Hepatocyte (in vitro differentiated cells): ENCODE data around the gene M1AP. TPM values are rescaled to one million over a fixed set of nuclear protein-coding genes. Genes with fewer than 3 reads are reported as not detected.

Experiments
- DNase-seq: peaks from one replicate; pipeline ENCODE4 v3.0.0-alpha.2; 2016; ENCODE audit warnings: low spot score
- H2AFZ ChIP-seq: fragments of 200-600 bp; sonication (generic); 2 replicates; pipeline ENCODE4 v1.6.0; 2016; ENCODE audit warnings: antibody characterized with exemption, mild to moderate bottlenecking
- H3K27ac ChIP-seq: fragments of 200-600 bp; sonication (generic); 2 replicates; pipeline ENCODE4 v1.5.1; 2016; ENCODE audit warnings: mild to moderate bottlenecking
- H3K27me3 ChIP-seq: fragments of 200-600 bp; sonication (generic); 2 replicates; pipeline ENCODE4 v1.6.1; 2016
- H3K36me3 ChIP-seq: fragments of 200-600 bp; sonication (generic); replicated peaks from 2 replicates; pipeline ENCODE4 v1.5.1; 2016; ENCODE audit warnings: low read depth; ENCODE audit not compliant: insufficient read depth
- H3K4me1 ChIP-seq: fragments of 200-600 bp; sonication (generic); 2 replicates; pipeline ENCODE4 v1.5.1; 2016; ENCODE audit warnings: mild to moderate bottlenecking, moderate library complexity; ENCODE audit not compliant: insufficient read depth
- H3K4me2 ChIP-seq: fragments of 200-600 bp; sonication (generic); 2 replicates; pipeline ENCODE4 v1.6.0; 2016
- H3K4me3 ChIP-seq: fragments of 200-600 bp; sonication (generic); 2 replicates; pipeline ENCODE4 v1.5.1; 2016; ENCODE audit warnings: mild to moderate bottlenecking
- H3K79me2 ChIP-seq: fragments of 200-600 bp; sonication (generic); 2 replicates; pipeline ENCODE4 v1.6.0; 2017; ENCODE audit warnings: mild to moderate bottlenecking
- H3K9me2 ChIP-seq: fragments of 200-600 bp; sonication (generic); replicated peaks from 2 replicates; pipeline ENCODE4 v1.6.0; 2017; ENCODE audit warnings: mild to moderate bottlenecking; ENCODE audit not compliant: insufficient read depth
- H3K9me3 ChIP-seq: fragments of 200-600 bp; sonication (generic); 2 replicates; pipeline ENCODE4 v1.5.1; 2016; ENCODE audit warnings: low read depth, mild to moderate bottlenecking
- H4K20me1 ChIP-seq: fragments of 200-600 bp; sonication (generic); 2 replicates; pipeline ENCODE4 v1.6.0; 2016; ENCODE audit warnings: mild to moderate bottlenecking; ENCODE audit not compliant: insufficient read depth, poor library complexity, severe bottlenecking
- CTCF ChIP-seq: fragments of 200-600 bp; sonication (generic); IDR thresholded peaks from 2 replicates; pipeline ENCODE4 v1.5.1; 2016; ENCODE audit warnings: antibody characterized with exemption, mild to moderate bottlenecking; ENCODE audit not compliant: poor library complexity
- EZH2 ChIP-seq: fragments of 200-600 bp; sonication (generic); IDR thresholded peaks from 2 replicates; pipeline ENCODE4 v1.6.1; 2016; ENCODE audit warnings: antibody characterized with exemption, mild to moderate bottlenecking, borderline replicate concordance
- EZH2phosphoT487 ChIP-seq: fragments of 200-600 bp; sonication (generic); IDR thresholded peaks from one replicate; pipeline ENCODE4 v1.6.1; 2018; ENCODE audit warnings: antibody characterized with exemption, mild to moderate bottlenecking, low read depth, moderate library complexity; ENCODE audit not compliant: unreplicated experiment, severe bottlenecking
- WGBS: methylation state at CpG from one replicate; pipeline ENCODE4 v1.1.6; 2016; ENCODE audit warnings: low lambda C conversion rate; ENCODE audit errors: missing lambda C conversion rate; 5-methylcytosine and 5-hydroxymethylcytosine counted together
- polyA plus RNA-seq: library from polyadenylated mRNA; unstranded; fragments of >200 nt; fragmentation: Nextera tagmentation; extraction: Ambion mirVana; gene quantifications from 2 replicates; pipeline ENCODE4 v1.2.1, GENCODE V29; 2016
- total RNA-seq: library from RNA; depleted of rRNA; stranded (reverse); fragments of >200 nt; gene quantifications from 2 replicates; pipeline ENCODE4 v1.2.3, GENCODE V29; 2014

The M1AP gene
- total and polyA plus RNA-seq, 2 experiments from 2014 or later, result 0.30 to 0.70 TPM

- Histone ChIP-seq H3K4me2 (no peak overlapping the region), H3K27ac (no peak overlapping the region)
Observed at GRCh38 chr2:74567881-74568280, 80.2 kb downstream of the M1AP start.

GRCh38 chr2:74566754-74567085 is 81.4 kb downstream of the M1AP start:
- Histone ChIP-seq H3K79me2 (no peaks in the 10 kb centered on the region), H3K4me2 (no peak overlapping the region), H3K27ac (no peak overlapping the region), H3K4me3 (no peak overlapping the region), H3K9me3 (no peaks in the 10 kb centered on the region), H3K9me2 (no peaks in the 10 kb centered on the region), H2AFZ (no peak overlapping the region), H3K27me3 (peaks cover 10% of the 10 kb centered on the region), H4K20me1 (no peaks in the 10 kb centered on the region), H3K36me3 (no peaks in the 10 kb centered on the region), H3K4me1 (no peaks in the 10 kb centered on the region)
- no peak for DNase-seq
- TF ChIP-seq EZH2phosphoT487, result no peak
- TF ChIP-seq EZH2, result no peak
- no peak for TF ChIP-seq CTCF

More at GRCh38 chr2:74567881-74568280, 80.2 kb downstream of the M1AP start:
- no peaks in the 10 kb centered on the region for H3K27me3 ChIP-seq
- no peaks in the 10 kb centered on the region for H3K4me1 ChIP-seq
- H3K4me3 ChIP-seq, result no peak overlapping the region
- no peaks in the 10 kb centered on the region for H3K9me3 ChIP-seq
- no peaks in the 10 kb centered on the region for H3K79me2 ChIP-seq
- no peaks in the 10 kb centered on the region for H3K36me3 ChIP-seq
- 86% methylated on average over 5 of the region's 5 CpGs for WGBS
- no peak for DNase-seq
- TF ChIP-seq EZH2, result no peak
- TF ChIP-seq CTCF, result no peak
- TF ChIP-seq EZH2phosphoT487, result no peak
- no peak overlapping the region for H2AFZ ChIP-seq
- no peaks in the 10 kb centered on the region for H3K9me2 ChIP-seq
- H4K20me1 ChIP-seq, result no peaks in the 10 kb centered on the region

GRCh38 chr2:74566076-74566753 is 81.9 kb downstream of the M1AP start:
- H3K4me2 ChIP-seq, result no peak overlapping the region
- no peaks in the 10 kb centered on the region for H3K9me3 ChIP-seq
- no peaks in the 10 kb centered on the region for H4K20me1 ChIP-seq
- TF ChIP-seq CTCF, result no peak
- no peak for TF ChIP-seq EZH2phosphoT487
- TF ChIP-seq EZH2, result no peak
- 80% methylated on average over 7 of the region's 7 CpGs for WGBS
- no peak for DNase-seq
- H2AFZ ChIP-seq, result no peak overlapping the region
- H3K4me3 ChIP-seq, result no peak overlapping the region
- no peaks in the 10 kb centered on the region for H3K79me2 ChIP-seq
- H3K36me3 ChIP-seq, result no peaks in the 10 kb centered on the region
- H3K9me2 ChIP-seq, result no peaks in the 10 kb centered on the region
- peaks cover 15% of the 10 kb centered on the region for H3K27me3 ChIP-seq
- no peak overlapping the region for H3K27ac ChIP-seq
- no peaks in the 10 kb centered on the region for H3K4me1 ChIP-seq
